Measurements from ENCODE around the gene ONECUT3. TPM values are rescaled to one million over a fixed set of nuclear protein-coding genes. Genes with fewer than 3 reads are reported as not detected.

Gene ONECUT3
- total RNA-seq: 0.28 TPM in 2 replicates

DNA sequence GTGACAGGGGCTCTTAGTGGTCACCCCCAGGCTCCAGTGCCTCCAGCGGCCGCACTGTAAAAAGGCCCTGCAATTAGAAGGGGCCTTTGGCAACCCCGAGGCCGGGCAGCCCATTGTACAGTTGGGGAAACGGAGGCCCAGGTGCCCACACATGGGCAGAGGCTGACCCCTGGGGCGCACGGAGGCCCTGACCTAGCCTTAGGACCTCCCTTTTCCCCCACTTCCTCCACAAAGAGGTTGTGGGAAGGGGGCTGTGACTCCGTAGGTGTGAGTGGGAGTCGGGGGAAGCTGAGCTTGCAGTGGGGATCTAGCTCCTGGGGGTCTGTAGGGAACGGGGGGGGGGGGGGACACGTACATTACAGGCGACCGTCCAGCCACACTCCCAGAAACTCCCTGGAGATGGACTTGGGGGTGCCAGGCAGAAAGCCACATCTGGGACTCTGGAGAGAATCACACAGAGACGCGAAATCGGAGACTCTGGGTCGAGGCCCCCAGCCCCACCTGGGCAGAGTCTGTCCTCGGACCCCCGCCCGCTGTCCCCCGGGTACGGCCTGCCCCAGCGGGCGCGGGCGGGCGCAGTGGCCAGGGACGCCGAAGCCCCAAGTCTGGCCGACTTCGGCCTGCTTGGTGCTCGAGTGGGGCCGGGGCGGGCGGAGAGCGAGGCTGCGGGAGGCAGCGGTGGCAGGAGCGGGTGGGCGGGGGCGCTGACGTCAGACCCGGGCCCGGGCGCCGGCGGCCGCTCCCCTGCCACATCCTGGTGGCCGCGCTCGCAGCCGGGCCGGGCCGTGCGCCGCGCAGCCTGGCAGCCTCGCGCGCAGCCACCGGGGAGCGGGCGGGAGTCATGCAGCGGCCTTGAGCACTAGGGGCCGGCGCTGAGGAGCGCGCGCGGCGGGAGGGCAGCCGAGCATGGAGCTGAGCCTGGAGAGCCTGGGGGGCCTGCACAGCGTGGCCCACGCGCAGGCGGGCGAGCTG is at the start of gene ONECUT3:
Gene ONECUT3 (plus strand): TSS at position 750 of the 972 bp plus-strand sequence. CDS start 157 bp downstream, at position 907.

GRCh38 chr19:1811942-1812425 is 58.7 kb downstream of the ONECUT3 start, which contains the start of gene ATP8B3:
Gene ATP8B3 (minus strand): TSS chr19:1812276. CDS start chr19:1811736, 540 bp downstream.

Other genes with a start within 250 kb of the ONECUT3 start
- gene ADAMTSL5, start 240.5 kb upstream of the ONECUT3 start, total RNA-seq: 3.7 and 5.2 TPM in 2 replicates
- gene PLK5, start 229.4 kb upstream of the ONECUT3 start, total RNA-seq: 0.05 TPM in 1 of 2 replicates, not detected in the other
- 55.4 and 66.9 TPM in 2 replicates for gene MEX3D, start 185.2 kb upstream of the ONECUT3 start, total RNA-seq
- 115 and 122 TPM in 2 replicates for gene MBD3, start 160.6 kb upstream of the ONECUT3 start, total RNA-seq
- gene UQCR11, start 148.0 kb upstream of the ONECUT3 start, total RNA-seq: 89.6 and 117 TPM in 2 replicates
- 156 and 180 TPM in 2 replicates for gene TCF3, start 100.9 kb upstream of the ONECUT3 start, total RNA-seq
- 0.28 and 1.4 TPM in 2 replicates for gene ATP8B3, start 58.8 kb downstream of the ONECUT3 start, total RNA-seq
- 16.8 and 22.7 TPM in 2 replicates for gene REXO1, start 95.0 kb downstream of the ONECUT3 start, total RNA-seq
- 19.2 and 22.6 TPM in 2 replicates for gene KLF16, start 110.1 kb downstream of the ONECUT3 start, total RNA-seq
- 126 and 133 TPM in 2 replicates for gene ABHD17A, start 132.0 kb downstream of the ONECUT3 start, total RNA-seq
- gene ADAT3, start 151.9 kb downstream of the ONECUT3 start, total RNA-seq: 9.6 and 12.4 TPM in 2 replicates
- 84.6 and 136 TPM in 2 replicates for gene SCAMP4, start 151.9 kb downstream of the ONECUT3 start, total RNA-seq
- 79.0 and 82.8 TPM in 2 replicates for gene CSNK1G2, start 187.7 kb downstream of the ONECUT3 start, total RNA-seq